ENCODE measurements around the gene ANK3. TPM values are rescaled to one million over a fixed set of nuclear protein-coding genes. Genes with fewer than 3 reads are reported as not detected.

ANK3 gene
- total and polyA plus RNA-seq, 7 donors, result 11.6 to 170 (median 94.2) TPM

DNA sequence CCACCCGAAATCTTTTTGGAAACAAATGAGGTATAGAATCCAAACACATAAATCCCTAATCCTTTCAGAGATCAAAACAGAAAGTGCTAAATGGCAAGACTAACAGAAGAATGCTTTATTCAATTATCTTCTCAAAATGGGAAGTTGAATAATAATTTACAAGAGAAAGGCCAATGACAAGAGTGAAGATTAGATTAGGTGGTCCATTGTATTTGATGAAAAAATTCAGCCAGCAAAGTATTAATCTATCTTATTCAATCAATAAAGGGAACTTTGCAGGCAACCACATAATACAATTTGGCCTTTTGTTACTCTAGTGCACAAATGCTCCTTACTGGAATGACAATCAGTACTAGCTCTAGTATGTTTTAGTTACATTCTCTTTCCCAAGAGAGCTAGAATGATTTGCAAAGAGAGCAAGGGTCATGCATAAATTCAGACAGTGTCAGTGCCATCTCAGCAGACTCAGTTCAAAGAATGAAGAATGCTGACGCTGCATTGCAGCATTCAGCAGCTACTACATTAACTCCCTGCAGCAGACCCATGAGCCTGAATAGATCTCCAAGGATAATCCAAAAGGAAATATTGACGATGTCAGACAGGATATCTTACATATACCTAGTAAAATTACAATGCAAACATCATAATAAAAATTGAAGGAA is 131.8 kb downstream of the ANK3 start:
- Histone ChIP-seq H3K4me1 (no peaks in the 10 kb centered on the region), H3K9me3 (no peaks in the 10 kb centered on the region), H3K27ac (no peak overlapping the region), H3K27me3 (ENCODE audit: insufficient read depth in 3 of 3, low read length in 2 of 3) (no peaks in the 10 kb centered on the region), H3K4me3 (no peak overlapping the region), H3K36me3 (ENCODE audit: insufficient read depth in 1 of 2, low read depth in 1 of 2) (no peaks in the 10 kb centered on the region)
- intact Hi-C loops (cut with DNase I), result no loop called here
- no peak for DNase-seq
- TF ChIP-seq CTCF (IDR thresholded peaks at IDR 0.05), result no peak
- WGBS, 3 donors, result 62 to 66% (median 65%) methylated on average over 3 of the region's 3 CpGs
- ATAC-seq, result no peak

GRCh38 chr10:60254776-60255175 is 134.9 kb downstream of the ANK3 start:
- intact Hi-C loops (cut with DNase I), result no loop called here
- H3K9me3 ChIP-seq, result no peaks in the 10 kb centered on the region
- no peak for TF ChIP-seq CTCF (IDR thresholded peaks at IDR 0.05)
- H3K4me1 ChIP-seq, result no peaks in the 10 kb centered on the region
- H3K36me3 ChIP-seq (ENCODE audit: insufficient read depth in 1 of 2, low read depth in 1 of 2), result no peaks in the 10 kb centered on the region
- no peaks in the 10 kb centered on the region for H3K27me3 ChIP-seq (ENCODE audit: insufficient read depth in 3 of 3, low read length in 2 of 3)
- no peak for ATAC-seq
- H3K27ac ChIP-seq, result no peak overlapping the region
- DNase-seq, result no peak
- H3K4me3 ChIP-seq, result no peak overlapping the region

DNA sequence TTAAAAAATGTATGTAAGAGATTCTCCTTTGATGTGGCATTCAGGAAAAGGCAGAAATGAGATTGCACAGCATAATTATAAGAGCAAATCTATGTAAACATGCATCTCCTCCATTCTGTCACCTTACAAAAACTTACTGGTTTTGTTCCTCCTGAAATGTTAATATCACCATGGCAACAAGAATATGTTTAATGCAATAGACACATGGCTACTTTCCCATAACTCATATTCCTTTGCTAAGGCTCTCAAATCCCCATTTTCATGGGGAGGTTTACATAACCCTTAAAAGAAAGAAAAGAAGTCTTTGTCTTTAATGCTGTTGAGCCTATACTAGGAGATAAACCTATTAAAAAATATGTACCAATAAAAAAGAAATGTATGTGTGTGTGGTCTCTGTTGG is 136.2 kb downstream of the ANK3 start:
- no peak for DNase-seq
- Histone ChIP-seq H3K27me3 (ENCODE audit: insufficient read depth in 3 of 3, low read length in 2 of 3) (no peaks in the 10 kb centered on the region), H3K9me3 (no peaks in the 10 kb centered on the region), H3K36me3 (ENCODE audit: insufficient read depth in 1 of 2, low read depth in 1 of 2) (no peaks in the 10 kb centered on the region), H3K4me1 (no peaks in the 10 kb centered on the region), H3K27ac (no peak overlapping the region), H3K4me3 (no peak overlapping the region)
- no peak for ATAC-seq
- no peak for TF ChIP-seq CTCF (IDR thresholded peaks at IDR 0.05)
- intact Hi-C loops (cut with DNase I), result no loop called here

DNA sequence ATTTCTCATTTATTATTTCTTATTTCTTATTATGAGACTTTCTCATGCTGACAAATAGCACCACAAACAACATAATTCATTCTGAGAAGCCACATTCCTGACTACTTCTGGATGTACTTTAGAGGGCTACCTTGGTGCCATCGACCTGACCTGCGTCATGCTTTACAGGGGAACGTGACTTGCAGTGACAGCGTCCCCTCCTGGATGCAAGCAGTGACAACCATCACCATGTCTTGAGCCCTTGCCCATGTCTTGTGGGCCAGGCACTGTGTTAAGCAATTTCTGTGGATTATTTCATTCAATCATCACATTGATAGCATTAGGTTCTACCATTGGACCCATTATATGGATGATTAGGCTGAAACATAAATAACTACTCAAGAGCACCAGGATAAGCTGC is 137.0 kb downstream of the ANK3 start:
- intact Hi-C loops (cut with DNase I), result no loop called here
- WGBS, 3 donors, result 89 to 96% (median 95%) methylated on average over 4 of the region's 4 CpGs
- no peaks in the 10 kb centered on the region for H3K4me1 ChIP-seq

More for the DNA sequence above, 137.0 kb downstream of the ANK3 start:
- no peak for ATAC-seq
- no peak for TF ChIP-seq CTCF (IDR thresholded peaks at IDR 0.05)
- Histone ChIP-seq H3K27ac (no peak overlapping the region), H3K9me3 (no peaks in the 10 kb centered on the region), H3K27me3 (ENCODE audit: insufficient read depth in 3 of 3, low read length in 2 of 3) (no peaks in the 10 kb centered on the region), H3K4me3 (no peak overlapping the region), H3K36me3 (ENCODE audit: insufficient read depth in 1 of 2, low read depth in 1 of 2) (no peaks in the 10 kb centered on the region)
- DNase-seq, result no peak

Measured in psoas muscle (tissue), 8 donors.